NT2/D1 (cell line): ENCODE data around the gene CD52.

Source experiments
- DNase-seq: peaks from one replicate; pipeline ENCODE4 v3.0.0-alpha.2; 2011; ENCODE audit warnings: low read depth, low spot score
- H3K27me3 ChIP-seq: 2 replicates; pipeline ENCODE4 v1.6.0; 2011; ENCODE audit warnings: mild to moderate bottlenecking; ENCODE audit not compliant: insufficient read length, insufficient read depth
- H3K36me3 ChIP-seq: 2 replicates; pipeline ENCODE4 v1.6.1; 2011; ENCODE audit warnings: mild to moderate bottlenecking, low read length, mixed read lengths; ENCODE audit not compliant: insufficient read depth, insufficient read length
- H3K4me1 ChIP-seq: 2 replicates; pipeline ENCODE4 v1.5.1; 2011; ENCODE audit not compliant: insufficient read depth, insufficient read length
- H3K4me3 ChIP-seq: 2 replicates; pipeline ENCODE4 v1.5.1; 2011; ENCODE audit warnings: low read depth; ENCODE audit not compliant: insufficient read length
- H3K9ac ChIP-seq: 2 replicates; pipeline ENCODE4 v1.6.0; 2011; ENCODE audit warnings: low read depth; ENCODE audit not compliant: insufficient read length
- H3K9me3 ChIP-seq: 2 replicates; pipeline ENCODE4 v1.5.1; 2011; ENCODE audit warnings: mild to moderate bottlenecking, low read length; ENCODE audit not compliant: insufficient read depth
- SUZ12 ChIP-seq: IDR thresholded peaks from 2 replicates; pipeline ENCODE4 v1.6.1; 2011; ENCODE audit not compliant: insufficient read length, insufficient read depth; ENCODE audit errors: extremely low read depth
- YY1 ChIP-seq: IDR thresholded peaks from 2 replicates; pipeline ENCODE4 v1.6.1; 2011; ENCODE audit not compliant: insufficient read length, insufficient read depth
- ZNF274 ChIP-seq: IDR thresholded peaks from 2 replicates; pipeline ENCODE4 v1.6.1; 2011; ENCODE audit warnings: mild to moderate bottlenecking, low read depth, low read length

CD52 gene

GRCh38 chr1:26285366-26286063, 32.2 kb upstream of the CD52 start:
- Histone ChIP-seq H3K27me3 (no peaks in the 10 kb centered on the region), H3K4me3 (no peak overlapping the region), H3K36me3 (peaks cover 35% of the 10 kb centered on the region), H3K4me1 (peaks cover 46% of the 10 kb centered on the region), H3K9me3 (no peaks in the 10 kb centered on the region), H3K9ac (peak overlapping the region; percentile 22)
- peak; percentile 84 for DNase-seq
- TF ChIP-seq ZNF274 (no peak), YY1 (no peak), SUZ12 (no peak)

GRCh38 chr1:26286064-26286416, 31.7 kb upstream of the CD52 start:
- Histone ChIP-seq H3K27me3 (no peaks in the 10 kb centered on the region), H3K36me3 (peaks cover 32% of the 10 kb centered on the region), H3K4me1 (peaks cover 49% of the 10 kb centered on the region), H3K4me3 (no peak overlapping the region), H3K9me3 (no peaks in the 10 kb centered on the region), H3K9ac (no peak overlapping the region)
- no peak for DNase-seq
- TF ChIP-seq YY1 = no peak
- TF ChIP-seq SUZ12 = no peak
- TF ChIP-seq ZNF274 = no peak

GRCh38 chr1:26287033-26287711, 30.6 kb upstream of the CD52 start:
- H3K4me3 ChIP-seq = no peak overlapping the region
- TF ChIP-seq ZNF274 (no peak), YY1 (no peak), SUZ12 (no peak)
- no peaks in the 10 kb centered on the region for H3K9me3 ChIP-seq
- no peak for DNase-seq
- H3K36me3 ChIP-seq = peaks cover 31% of the 10 kb centered on the region
- no peak overlapping the region for H3K9ac ChIP-seq
- H3K4me1 ChIP-seq = peaks cover 43% of the 10 kb centered on the region
- H3K27me3 ChIP-seq = no peaks in the 10 kb centered on the region

GRCh38 chr1:26287811-26288210, 29.9 kb upstream of the CD52 start:
- H3K36me3 ChIP-seq = peaks cover 27% of the 10 kb centered on the region
- no peak for TF ChIP-seq YY1
- H3K9ac ChIP-seq = no peak overlapping the region
- DNase-seq = no peak
- H3K4me3 ChIP-seq = no peak overlapping the region
- H3K9me3 ChIP-seq = no peaks in the 10 kb centered on the region
- no peaks in the 10 kb centered on the region for H3K27me3 ChIP-seq
- peaks cover 37% of the 10 kb centered on the region for H3K4me1 ChIP-seq

DNA sequence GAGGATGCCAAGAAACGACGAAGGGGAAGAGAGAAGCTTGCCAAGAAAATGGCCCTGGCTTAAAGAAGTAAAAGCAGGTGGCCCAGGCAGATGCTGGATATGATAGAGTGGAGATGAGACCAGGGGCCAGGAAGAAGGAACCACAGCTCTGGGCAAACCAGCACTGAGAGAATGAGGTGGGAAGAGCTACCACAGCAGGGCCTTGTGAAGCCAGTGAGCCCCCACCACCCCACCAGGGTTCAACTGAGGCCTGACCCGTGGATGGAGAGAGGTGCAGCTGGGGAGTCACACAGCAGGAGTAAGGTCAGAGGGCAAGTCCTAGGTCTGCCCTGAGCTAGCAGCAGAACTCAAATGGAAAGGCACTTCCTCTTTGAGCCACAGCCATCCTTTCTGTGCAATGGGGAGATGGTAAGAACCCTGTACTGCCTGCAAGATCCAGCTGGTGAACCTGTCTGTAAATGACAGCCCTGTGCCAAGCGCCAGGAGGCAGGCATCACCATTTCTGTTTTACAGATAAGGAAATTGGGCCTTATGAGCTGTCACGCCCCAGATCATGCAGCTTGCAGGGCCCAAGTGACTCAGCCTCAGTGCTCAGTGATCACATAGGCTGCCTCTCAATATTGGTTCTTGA, 29.3 kb upstream of the CD52 start:
- DNase-seq = no peak
- H3K4me3 ChIP-seq = no peak overlapping the region
- peaks cover 24% of the 10 kb centered on the region for H3K36me3 ChIP-seq
- TF ChIP-seq SUZ12 (no peak), YY1 (no peak), ZNF274 (no peak)
- no peaks in the 10 kb centered on the region for H3K9me3 ChIP-seq
- no peak overlapping the region for H3K9ac ChIP-seq
- H3K27me3 ChIP-seq = no peaks in the 10 kb centered on the region
- H3K4me1 ChIP-seq = peaks cover 34% of the 10 kb centered on the region

GRCh38 chr1:26289158-26290059, 28.3 kb upstream of the CD52 start:
- no peak for DNase-seq
- Histone ChIP-seq H3K27me3 (no peaks in the 10 kb centered on the region), H3K9ac (no peak overlapping the region), H3K4me3 (no peak overlapping the region), H3K36me3 (peaks cover 21% of the 10 kb centered on the region), H3K4me1 (peaks cover 32% of the 10 kb centered on the region), H3K9me3 (no peaks in the 10 kb centered on the region)
- no peak for TF ChIP-seq SUZ12
- no peak for TF ChIP-seq ZNF274
- no peak for TF ChIP-seq YY1

GRCh38 chr1:26290122-26290881, 27.5 kb upstream of the CD52 start:
- H3K9me3 ChIP-seq = no peaks in the 10 kb centered on the region
- H3K36me3 ChIP-seq = peaks cover 21% of the 10 kb centered on the region
- no peaks in the 10 kb centered on the region for H3K27me3 ChIP-seq
- DNase-seq = no peak
- TF ChIP-seq ZNF274 = no peak
- no peak for TF ChIP-seq SUZ12
- TF ChIP-seq YY1 = no peak
- peaks cover 26% of the 10 kb centered on the region for H3K4me1 ChIP-seq
- H3K9ac ChIP-seq = peak overlapping the region; percentile 63
- H3K4me3 ChIP-seq = no peak overlapping the region
